CD8-positive, alpha-beta memory T cell (primary cell): ENCODE data around the gene ZDHHC18. TPM values are rescaled to one million over a fixed set of nuclear protein-coding genes. Genes with fewer than 3 reads are reported as not detected.
"Not testable (repeated sequence)": the region's sequence is repeated elsewhere in the genome, so short reads cannot be mapped to it uniquely, and the experiment has no call there.

Source experiments
- CTCF ChIA-PET: fragments of 350-600 bp; sonication (Branson Sonifier 250); formaldehyde crosslinking; loops from one replicate; lab custom pipeline; 2021; ENCODE audit warnings: antibody characterized with exemption; lab: Charles Lee
- POLR2A ChIA-PET: fragments of 350-600 bp; sonication (Branson Sonifier 250); formaldehyde crosslinking; loops from one replicate; lab custom pipeline; 2021; ENCODE audit warnings: antibody characterized with exemption; lab: Charles Lee
- DNase-seq, 5 donors: peaks; one replicate each; pipeline versions ENCODE4 v3.0.0 to v3.0.0-alpha.2; 2020 to 2022; ENCODE audit warnings: mixed read lengths in 1 of 5
- H3K27ac ChIP-seq: one replicate; pipeline ENCODE4 v1.7.0; 2013; ENCODE audit warnings: low read depth, mild to moderate bottlenecking, low read length, moderate library complexity
- H3K27me3 ChIP-seq: 2 replicates; pipeline ENCODE4 v1.7.0; 2013; ENCODE audit warnings: low read length, mild to moderate bottlenecking; ENCODE audit not compliant: insufficient read depth, poor library complexity, severe bottlenecking
- H3K36me3 ChIP-seq: 2 replicates; pipeline ENCODE4 v1.7.0; 2013; ENCODE audit warnings: mild to moderate bottlenecking, low read length, moderate library complexity; ENCODE audit not compliant: insufficient read depth
- H3K4me1 ChIP-seq: 2 replicates; pipeline ENCODE4 v1.7.0; 2013; ENCODE audit warnings: mild to moderate bottlenecking, low read length, moderate library complexity; ENCODE audit not compliant: insufficient read depth
- H3K4me3 ChIP-seq: 2 replicates; pipeline ENCODE4 v1.7.0; 2013; ENCODE audit warnings: mild to moderate bottlenecking, low read length
- H3K9me3 ChIP-seq: 2 replicates; pipeline ENCODE4 v1.7.0; 2013; ENCODE audit warnings: mild to moderate bottlenecking, low read length
- H3K27ac Mint-ChIP-seq, 8 donors: one replicate each; pipeline ENCODE4 v1.8.0; 2020 to 2021; ENCODE audit warnings: mixed read lengths in 8 of 8, mild to moderate bottlenecking in 6 of 8, inconsistent platforms in 3 of 8, moderate library complexity in 3 of 8
- H3K27me3 Mint-ChIP-seq, 2 donors: one replicate each; pipeline ENCODE4 v1.8.0; 2020 to 2021; ENCODE audit warnings: mixed read lengths in 2 of 2, mild to moderate bottlenecking in 1 of 2, moderate library complexity in 1 of 2
- H3K36me3 Mint-ChIP-seq, 3 donors: one replicate each; pipeline ENCODE4 v1.8.0; 2020 to 2021; ENCODE audit warnings: mixed read lengths in 3 of 3, inconsistent platforms in 1 of 3, mild to moderate bottlenecking in 1 of 3
- H3K4me1 Mint-ChIP-seq, 3 donors: one replicate each; pipeline ENCODE4 v1.8.0; 2020 to 2021; ENCODE audit warnings: mixed read lengths in 3 of 3, inconsistent platforms in 1 of 3, mild to moderate bottlenecking in 1 of 3
- H3K4me3 Mint-ChIP-seq, 7 donors: one replicate each; pipeline ENCODE4 v1.8.0; 2020 to 2021; ENCODE audit warnings: mixed read lengths in 7 of 7, mild to moderate bottlenecking in 6 of 7, moderate library complexity in 4 of 7, inconsistent platforms in 2 of 7
- H3K9me3 Mint-ChIP-seq, 5 donors: one replicate each; pipeline ENCODE4 v1.8.0; 2020 to 2022; ENCODE audit warnings: mixed read lengths in 5 of 5, mild to moderate bottlenecking in 3 of 5, moderate library complexity in 2 of 5, inconsistent platforms in 1 of 5
- polyA plus RNA-seq: library from polyadenylated mRNA; unstranded; fragments of 300-500 nt; fragmentation: Illumina TruSeq; gene quantifications from one replicate; pipeline ENCODE4 v1.2.3, GENCODE V29; 2021
- total RNA-seq, 2 experiments: library from RNA; stranded (reverse); gene quantifications; one replicate each; pipeline ENCODE4 v1.2.3, GENCODE V29; 2021

Gene ZDHHC18
- total and polyA plus RNA-seq, 3 experiments from 2014 or later: 21.7 to 66.0 (median 61.5) TPM

DNA sequence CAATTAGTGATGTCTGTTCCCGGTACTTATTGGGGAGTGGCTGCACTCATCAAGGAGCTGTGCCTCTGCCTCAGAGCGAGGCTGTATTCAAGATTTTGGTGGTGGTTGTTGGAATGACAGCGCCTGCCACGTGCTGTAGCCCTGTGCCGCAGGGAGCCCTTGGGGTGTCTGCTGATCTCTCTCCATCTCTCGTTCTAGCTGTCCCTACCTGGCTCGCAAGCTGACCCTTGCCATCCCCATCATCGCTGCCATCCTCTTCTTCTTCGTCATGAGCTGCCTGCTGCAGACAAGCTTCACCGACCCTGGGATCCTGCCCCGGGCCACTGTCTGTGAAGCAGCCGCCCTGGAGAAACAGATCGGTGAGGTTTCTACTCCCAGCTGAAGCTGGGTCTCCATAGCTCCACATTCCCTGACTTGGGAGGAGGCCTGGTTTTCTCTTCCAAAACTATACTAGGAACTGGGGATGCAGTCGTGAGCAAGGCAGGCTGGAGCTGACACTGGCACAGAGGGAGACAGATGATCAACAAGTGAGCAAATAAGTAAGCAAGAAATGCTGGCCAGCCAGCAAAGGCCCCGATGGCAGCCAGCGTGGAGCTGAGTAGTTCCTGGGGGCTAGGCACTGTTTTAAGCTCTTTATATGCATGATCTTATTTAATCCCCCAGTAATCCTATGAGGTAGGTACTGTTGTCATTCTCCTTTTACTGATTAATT, 5.9 kb downstream of the ZDHHC18 start:
- DNase-seq: no peak
- peaks cover 75 to 80% (median 78%) of the 10 kb centered on the region in 3 donors for H3K4me1 Mint-ChIP-seq
- peak overlapping the region; percentile 98 to 100 (median 100) for H3K27ac Mint-ChIP-seq
- POLR2A ChIA-PET: interaction anchor here (0.6 to 2.3 kb wide), 5 partner anchors 11 to 230 kb away, joined by 3 to 12 read pairs (median 6); partner anchors contain the start of gene NUDC
- Histone ChIP-seq H3K27ac (peak overlapping the region; percentile 85), H3K27me3 (no peaks in the 10 kb centered on the region), H3K4me1 (peaks cover 64% of the 10 kb centered on the region), H3K36me3 (peaks cover 9% of the 10 kb centered on the region), H3K4me3 (no peak overlapping the region), H3K9me3 (no peaks in the 10 kb centered on the region)
- CTCF ChIA-PET: interaction anchor here (1.3 to 6.5 kb wide), 12 partner anchors 10 to 230 kb away, joined by 4 to 79 read pairs (median 10); no protein-coding TSS in a partner anchor
- H3K27me3 Mint-ChIP-seq: peaks cover 0 to 2% of the 10 kb centered on the region in 2 donors
- H3K4me3 Mint-ChIP-seq: peak overlapping the region in 6 of 7 donors; percentile 54 to 84 (median 70)
- H3K9me3 Mint-ChIP-seq: no peaks in the 10 kb centered on the region
- H3K36me3 Mint-ChIP-seq: peaks cover 0 to 73% (median 9%) of the 10 kb centered on the region in 3 donors

DNA sequence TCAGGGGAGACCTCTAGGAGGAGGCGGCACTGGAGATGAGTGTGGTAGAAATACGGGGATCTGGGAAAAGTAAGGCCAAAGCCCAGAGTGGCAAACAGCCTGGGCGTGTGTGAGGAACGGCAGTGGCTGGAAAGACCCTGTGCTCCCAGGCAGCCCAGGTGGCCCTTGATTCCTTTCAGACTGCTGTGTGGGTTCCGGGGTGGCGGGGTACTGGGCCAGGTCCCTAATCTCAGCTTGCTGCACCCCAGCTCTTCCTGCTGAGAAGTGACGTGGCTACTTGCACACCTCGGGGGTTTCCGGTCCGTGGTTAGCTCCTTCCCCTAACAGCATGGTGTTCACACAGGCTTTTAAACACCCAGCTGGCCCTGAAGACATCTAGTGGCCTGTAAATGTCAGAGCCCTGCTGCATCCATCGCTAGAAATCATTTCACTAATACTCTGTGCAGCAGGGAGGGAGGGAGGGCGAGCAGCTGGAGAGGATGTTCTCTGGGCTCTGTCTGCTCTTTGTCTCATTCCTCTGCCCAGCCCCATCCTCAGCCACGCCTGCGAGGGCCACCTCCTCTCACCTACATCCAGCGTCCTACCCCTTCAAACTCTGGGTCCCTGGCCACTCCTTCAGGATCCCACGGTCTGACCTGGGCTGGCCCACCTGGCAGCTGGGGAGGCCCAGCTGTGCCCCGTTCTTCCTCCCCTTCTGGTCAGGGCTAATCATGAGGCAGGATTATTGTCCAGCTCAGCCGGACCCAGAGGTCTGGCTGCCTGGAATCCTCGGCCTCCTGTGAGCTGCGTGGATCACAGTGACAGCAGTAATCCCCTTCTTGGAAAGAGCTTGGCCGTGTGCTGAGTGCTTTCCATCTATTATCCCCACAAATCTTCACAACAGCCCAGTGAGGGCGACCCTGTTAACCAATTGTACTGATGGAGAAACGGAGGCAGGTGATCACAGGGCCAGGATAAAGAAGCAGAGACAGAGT, 7.2 kb downstream of the ZDHHC18 start:
- Histone ChIP-seq H3K4me1 (peaks cover 58% of the 10 kb centered on the region), H3K27me3 (no peaks in the 10 kb centered on the region), H3K9me3 (no peaks in the 10 kb centered on the region), H3K36me3 (peaks cover 9% of the 10 kb centered on the region), H3K4me3 (peak overlapping the region; percentile 50), H3K27ac (peak overlapping the region; percentile 85)
- no peaks in the 10 kb centered on the region for H3K9me3 Mint-ChIP-seq
- CTCF ChIA-PET: interaction anchor here (0.6 to 6.5 kb wide), 33 partner anchors 8 to 294 kb away, joined by 3 to 79 read pairs (median 4); partner anchors contain the start of genes GPATCH3, GPN2 and ZDHHC18
- POLR2A ChIA-PET: interaction anchor here (0.5 to 2.3 kb wide), 11 partner anchors 13 to 333 kb away, joined by 3 to 12 read pairs (median 6); partner anchors contain the start of genes ARID1A, NUDC and PIGV
- peaks cover 68 to 76% (median 76%) of the 10 kb centered on the region in 3 donors for H3K4me1 Mint-ChIP-seq
- peaks cover 0 to 2% of the 10 kb centered on the region in 2 donors for H3K27me3 Mint-ChIP-seq
- H3K4me3 Mint-ChIP-seq: peak overlapping the region; percentile 31 to 84 (median 71)
- peak; percentile 88 to 96 (median 90) for DNase-seq
- H3K27ac Mint-ChIP-seq: peak overlapping the region; percentile 98 to 100 (median 100)
- peaks cover 0 to 77% (median 14%) of the 10 kb centered on the region in 3 donors for H3K36me3 Mint-ChIP-seq

DNA sequence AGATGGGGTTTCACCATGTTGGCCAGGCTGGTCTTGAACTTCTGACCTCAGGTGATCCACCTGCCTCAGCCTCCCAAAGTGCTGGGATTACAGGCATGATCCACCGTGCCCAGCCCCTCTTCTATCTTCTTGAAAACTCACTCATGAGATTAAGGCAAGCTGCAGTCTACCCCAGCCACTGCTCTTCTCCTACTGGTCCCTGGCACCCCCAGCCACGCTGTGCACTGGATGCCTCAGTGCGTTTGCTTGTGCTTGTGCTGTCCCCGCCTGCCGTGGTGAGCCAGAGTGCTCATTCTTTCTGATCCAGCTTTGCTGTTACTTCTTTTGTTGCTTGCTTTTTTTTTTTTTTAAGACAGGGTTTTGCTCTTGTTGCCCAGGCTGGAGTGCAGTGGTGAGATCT, 11.2 kb downstream of the ZDHHC18 start:
- not testable (repeated sequence) for H3K4me3 Mint-ChIP-seq, H3K9me3 Mint-ChIP-seq, H3K9me3 ChIP-seq, H3K27ac ChIP-seq, DNase-seq, H3K4me3 ChIP-seq, H3K27me3 ChIP-seq, H3K27me3 Mint-ChIP-seq
- Mint-ChIP-seq H3K27ac (peak overlapping the region in 6 of 8 donors; percentile 46 to 94 (median 84)), H3K36me3 (peaks cover 0 to 78% (median 9%) of the 10 kb centered on the region in 3 donors), H3K4me1 (peaks cover 38 to 49% (median 44%) of the 10 kb centered on the region in 3 donors)
- Histone ChIP-seq H3K4me1 (peaks cover 36% of the 10 kb centered on the region), H3K36me3 (peaks cover 18% of the 10 kb centered on the region)
- ChIA-PET CTCF (interaction anchor here (0.9 to 3.0 kb wide), 2 partner anchors 17 to 27 kb away, joined by 3 to 13 read pairs; no protein-coding TSS in a partner anchor), POLR2A (interaction anchor here (0.6 to 0.7 kb wide), 2 partner anchors 29 to 37 kb away, joined by 4 read pairs; no protein-coding TSS in a partner anchor)

DNA sequence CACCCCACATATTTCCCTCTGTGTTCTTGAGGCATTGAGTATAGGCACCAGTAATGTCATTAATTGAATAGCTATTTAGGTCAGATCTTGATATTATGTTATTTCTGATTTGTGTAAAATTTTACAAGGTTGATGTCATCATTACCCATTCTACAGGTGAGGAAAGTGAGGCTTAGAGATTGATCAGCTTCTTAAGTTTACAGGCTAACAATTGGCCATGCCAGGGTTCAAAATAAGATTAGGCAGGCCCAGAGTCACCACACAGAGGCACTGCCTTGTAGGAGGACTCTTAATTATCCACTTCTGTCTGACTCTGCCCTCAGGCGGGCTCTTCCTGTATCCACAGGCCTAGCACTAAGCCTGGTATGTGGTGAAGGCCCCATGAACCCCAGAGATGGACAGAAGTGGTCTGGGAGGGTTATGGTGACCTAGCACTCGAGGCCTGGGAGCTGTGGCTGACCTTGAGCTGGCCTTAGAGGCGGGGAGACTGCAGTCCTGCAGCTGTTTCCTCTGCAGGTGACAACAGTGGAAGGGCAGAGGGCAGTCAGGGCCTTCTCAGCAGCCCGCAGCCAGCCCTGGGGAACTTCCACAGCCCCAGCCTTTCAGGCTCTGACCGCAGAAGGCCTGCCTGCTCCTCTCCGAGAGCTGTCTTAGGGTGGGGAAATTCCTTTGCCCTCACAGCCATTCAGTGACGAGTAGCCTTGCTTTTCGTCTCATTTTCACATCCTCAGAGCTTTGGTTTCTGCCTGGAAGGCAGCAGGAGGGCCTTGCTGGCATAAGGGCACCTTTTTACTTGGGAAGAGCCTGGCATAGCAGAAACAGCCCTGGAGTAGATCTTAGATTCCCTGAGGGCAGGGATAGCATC, 12.2 kb downstream of the ZDHHC18 start:
- peak in 4 of 5 donors; percentile 41 to 70 (median 56) for DNase-seq
- Mint-ChIP-seq H3K9me3 (no peaks in the 10 kb centered on the region), H3K27me3 (no peaks in the 10 kb centered on the region), H3K36me3 (peaks cover 0 to 77% (median 9%) of the 10 kb centered on the region in 3 donors), H3K4me1 (peaks cover 27 to 40% (median 34%) of the 10 kb centered on the region in 3 donors), H3K4me3 (peak overlapping the region in 4 of 7 donors; percentile 15 to 32 (median 18)), H3K27ac (peak overlapping the region; percentile 70 to 99 (median 94))
- Histone ChIP-seq H3K27ac (peak overlapping the region; percentile 40), H3K36me3 (peaks cover 18% of the 10 kb centered on the region), H3K27me3 (no peaks in the 10 kb centered on the region), H3K4me1 (peaks cover 28% of the 10 kb centered on the region), H3K9me3 (no peaks in the 10 kb centered on the region), H3K4me3 (no peak overlapping the region)
- ChIA-PET POLR2A (no interaction called here), CTCF (interaction anchor here (0.9 to 3.0 kb wide), 6 partner anchors 10 to 236 kb away, joined by 3 to 13 read pairs (median 4); no protein-coding TSS in a partner anchor)

DNA sequence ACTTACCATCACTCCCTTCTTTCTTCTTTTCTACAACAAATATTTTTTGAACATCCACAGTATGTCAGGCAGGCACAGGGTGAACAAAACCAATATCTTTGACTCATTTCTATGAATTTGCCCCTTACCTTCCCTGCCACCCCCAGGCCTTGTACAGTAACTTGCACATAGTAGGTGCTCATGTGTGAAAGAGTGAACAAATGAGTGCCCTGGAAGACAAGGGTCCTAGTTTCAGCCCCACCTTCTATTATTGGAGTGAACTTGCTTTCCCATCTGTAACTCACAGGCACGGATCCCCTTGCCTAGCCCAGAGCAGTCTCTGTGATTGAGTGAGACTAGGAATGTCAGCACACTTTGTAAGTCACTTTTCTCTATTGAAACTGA, 12.8 kb downstream of the ZDHHC18 start:
- ChIA-PET CTCF (interaction anchor here (1.0 to 1.3 kb wide), 3 partner anchors 14 to 237 kb away, joined by 3 to 5 read pairs (median 5); no protein-coding TSS in a partner anchor), POLR2A (no interaction called here)
- Mint-ChIP-seq H3K4me1 (peaks cover 21 to 38% (median 30%) of the 10 kb centered on the region in 3 donors), H3K36me3 (peaks cover 0 to 78% (median 9%) of the 10 kb centered on the region in 3 donors), H3K4me3 (peak overlapping the region in 2 of 7 donors; percentile 15 to 28), H3K9me3 (no peaks in the 10 kb centered on the region), H3K27me3 (no peaks in the 10 kb centered on the region), H3K27ac (peak overlapping the region; percentile 70 to 99 (median 94))
- Histone ChIP-seq H3K27me3 (no peaks in the 10 kb centered on the region), H3K4me1 (peaks cover 21% of the 10 kb centered on the region), H3K36me3 (peaks cover 19% of the 10 kb centered on the region), H3K4me3 (no peak overlapping the region), H3K9me3 (no peaks in the 10 kb centered on the region), H3K27ac (peak overlapping the region; percentile 40)
- no peak for DNase-seq

DNA sequence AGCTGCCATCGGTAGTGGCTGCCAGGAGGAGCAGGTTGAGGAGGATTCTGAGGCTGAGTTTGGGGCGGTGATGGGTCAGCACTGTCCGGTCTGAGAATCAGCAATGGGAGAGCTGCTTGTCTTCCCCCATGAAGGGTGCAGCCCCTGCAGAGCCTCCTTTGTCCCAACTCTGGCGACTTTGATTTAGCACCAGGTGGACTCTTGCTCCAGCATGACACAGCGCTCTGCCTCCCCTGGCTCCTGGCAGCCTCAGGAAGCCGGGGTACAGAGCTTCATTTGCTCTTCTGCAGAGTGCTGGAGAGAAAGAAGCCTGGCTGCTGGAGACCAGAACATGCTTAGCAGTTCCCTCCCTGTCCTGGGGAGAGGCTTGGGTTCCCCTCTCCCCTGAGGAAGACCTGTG, 13.3 kb downstream of the ZDHHC18 start:
- Mint-ChIP-seq H3K27me3 (no peaks in the 10 kb centered on the region), H3K4me3 (peak overlapping the region in 1 of 7 donors; percentile 28), H3K36me3 (peaks cover 0 to 78% (median 9%) of the 10 kb centered on the region in 3 donors), H3K4me1 (peaks cover 16 to 37% (median 28%) of the 10 kb centered on the region in 3 donors), H3K9me3 (no peaks in the 10 kb centered on the region), H3K27ac (peak overlapping the region; percentile 70 to 99 (median 94))
- ChIA-PET POLR2A (no interaction called here), CTCF (interaction anchor here (1.0 kb wide), 1 partner anchor 15 kb away, joined by 3 read pairs; no protein-coding TSS in a partner anchor)
- H3K36me3 ChIP-seq: peaks cover 23% of the 10 kb centered on the region
- H3K27me3 ChIP-seq: no peaks in the 10 kb centered on the region
- no peaks in the 10 kb centered on the region for H3K9me3 ChIP-seq
- no peak overlapping the region for H3K4me3 ChIP-seq
- DNase-seq: no peak
- H3K27ac ChIP-seq: peak overlapping the region; percentile 40
- peaks cover 17% of the 10 kb centered on the region for H3K4me1 ChIP-seq
